TTC549 (cell line): ENCODE data around the gene TINCR.
A peak's percentile ranks its signal among the peaks of the same experiment; 100 is the strongest.

Experiments used
- FAIRE-seq: peaks from 2 replicates; lab custom pipeline; 2012; peaks lifted over from hg19 to GRCh38; lab: Jason Lieb, UNC

The TINCR gene

GRCh38 chr19:5588906-5589676 is 21.3 kb upstream of the TINCR start:
- FAIRE-seq, result no peak

GRCh38 chr19:5588441-5588840 is 20.7 kb upstream of the TINCR start:
- no peak for FAIRE-seq

GRCh38 chr19:5587661-5588060 is 19.9 kb upstream of the TINCR start:
- no peak for FAIRE-seq

GRCh38 chr19:5587071-5587455 is 19.3 kb upstream of the TINCR start:
- FAIRE-seq, result no peak

GRCh38 chr19:5586300-5587070 is 18.7 kb upstream of the TINCR start:
- no peak for FAIRE-seq

GRCh38 chr19:5585461-5586299 is 17.9 kb upstream of the TINCR start:
- no peak for FAIRE-seq

- FAIRE-seq, result no peak
These were observed 12.4 kb upstream of the TINCR start for GRCh38 chr19:5580161-5580571.

- no peak for FAIRE-seq
These were observed 11.9 kb upstream of the TINCR start for GRCh38 chr19:5579697-5580096.

GRCh38 chr19:5579286-5579685 is 11.5 kb upstream of the TINCR start:
- FAIRE-seq, result no peak

GRCh38 chr19:5578097-5578846 is 10.5 kb upstream of the TINCR start:
- FAIRE-seq, result peak; percentile 5

- no peak for FAIRE-seq
These were observed 7.8 kb upstream of the TINCR start for GRCh38 chr19:5575590-5575989.

- FAIRE-seq, result no peak
These were observed 5.0 kb upstream of the TINCR start for GRCh38 chr19:5572556-5573286.

- FAIRE-seq, result no peak
These were observed 4.0 kb upstream of the TINCR start for GRCh38 chr19:5571777-5572176.

GRCh38 chr19:5567970-5568407 is 236 bp upstream of the TINCR start:
- FAIRE-seq, result no peak

GRCh38 chr19:5564930-5565329 is 2.8 kb downstream of the TINCR start:
- FAIRE-seq, result no peak

GRCh38 chr19:5563935-5564612 is 3.7 kb downstream of the TINCR start:
- no peak for FAIRE-seq

GRCh38 chr19:5563008-5563431 is 4.7 kb downstream of the TINCR start:
- no peak for FAIRE-seq

- FAIRE-seq, result no peak
These were observed 5.5 kb downstream of the TINCR start for GRCh38 chr19:5562280-5562679.

- no peak for FAIRE-seq
These were observed 6.2 kb downstream of the TINCR start for GRCh38 chr19:5561559-5561958.

GRCh38 chr19:5560156-5560555 is 7.6 kb downstream of the TINCR start:
- FAIRE-seq, result no peak

- no peak for FAIRE-seq
These were observed 8.0 kb downstream of the TINCR start for GRCh38 chr19:5559804-5560133.
